Testis (tissue), 3 donors: ENCODE results near the gene FRMD7. TPM values are rescaled to one million over a fixed set of nuclear protein-coding genes. Genes with fewer than 3 reads are reported as not detected.

Experiments used
- DNase-seq: peaks from one replicate; pipeline ENCODE4 v3.0.0-alpha.2; 2019
- H3K27ac ChIP-seq, 2 donors: fragments of 200-600 bp; sonication (generic); one replicate each; pipeline ENCODE4 v1.5.1; 2019
- H3K27me3 ChIP-seq: fragments of 200-600 bp; sonication (generic); one replicate; pipeline ENCODE4 v1.5.1; 2019
- H3K36me3 ChIP-seq: fragments of 200-600 bp; sonication (generic); one replicate; pipeline ENCODE4 v1.5.1; 2017; ENCODE audit warnings: low read depth; ENCODE audit errors: missing control alignments
- H3K4me1 ChIP-seq: fragments of 200-600 bp; sonication (generic); one replicate; pipeline ENCODE4 v1.5.1; 2019
- H3K4me3 ChIP-seq, 2 donors: fragments of 200-600 bp; sonication (generic); one replicate each; pipeline ENCODE4 v1.5.1; 2017 to 2019
- H3K9me3 ChIP-seq: fragments of 200-600 bp; sonication (generic); one replicate; pipeline ENCODE4 v1.5.1; 2017
- POLR2A ChIP-seq: fragments of 450-650 bp; IDR thresholded peaks from one replicate; pipeline ENCODE4 v1.6.1; 2017; ENCODE audit warnings: antibody characterized with exemption, mild to moderate bottlenecking, moderate library complexity
- WGBS, 2 donors: methylation state at CpG; one replicate each; pipeline ENCODE4 v1.1.5; 2018; 5-methylcytosine and 5-hydroxymethylcytosine counted together
- intact Hi-C: fragments of 100-400 bp; cut with DNase I; formaldehyde crosslinking; loops from one replicate; pipeline ENCODE4 v1.15.1; 2023; ENCODE audit warnings: low total_unique reads
- polyA plus RNA-seq: library from polyadenylated mRNA; stranded (reverse); fragments of 350-450 nt; fragmentation: Illumina TruSeq; extraction: RNeasy Lipid Tissue Mini Kit (QIAGEN cat#74804); gene quantifications from one replicate; pipeline ENCODE4 v1.2.3, GENCODE V29; 2014; ENCODE audit warnings: low read depth, low replicate concordance; ENCODE audit not compliant: insufficient read depth
- total RNA-seq, 2 donors: library from RNA; depleted of rRNA; stranded (reverse); fragments of >200 nt; gene quantifications; one replicate each; pipeline ENCODE4 v1.2.3, GENCODE V29; 2016
- TF ChIP-seq, protein P1 (sequence below), 3 experiments: fragments of 450-650 bp in 2 of 3; fragments of 200-600 bp in 1 of 3; sonication (generic) in 1 of 3; IDR thresholded peaks; one replicate each; pipeline ENCODE4 v1.5.1; 2016 to 2019; ENCODE audit warnings: antibody characterized with exemption in 3 of 3, mild to moderate bottlenecking in 2 of 3, moderate library complexity in 1 of 3

The FRMD7 gene
- total and polyA plus RNA-seq, 3 donors from 2014 or later: 0.06 to 0.11 TPM; not detected in 1

- H3K4me3 ChIP-seq: no peak overlapping the region
- 79 to 83% methylated on average over 5 of the region's 5 CpGs for WGBS, 2 donors
- no peaks in the 10 kb centered on the region for H3K27me3 ChIP-seq
- H3K36me3 ChIP-seq: no peaks in the 10 kb centered on the region
- DNase-seq: no peak
- H3K27ac ChIP-seq: no peak overlapping the region
- no peaks in the 10 kb centered on the region for H3K9me3 ChIP-seq
- no peak for TF ChIP-seq POLR2A
- TF ChIP-seq, protein P1, sequence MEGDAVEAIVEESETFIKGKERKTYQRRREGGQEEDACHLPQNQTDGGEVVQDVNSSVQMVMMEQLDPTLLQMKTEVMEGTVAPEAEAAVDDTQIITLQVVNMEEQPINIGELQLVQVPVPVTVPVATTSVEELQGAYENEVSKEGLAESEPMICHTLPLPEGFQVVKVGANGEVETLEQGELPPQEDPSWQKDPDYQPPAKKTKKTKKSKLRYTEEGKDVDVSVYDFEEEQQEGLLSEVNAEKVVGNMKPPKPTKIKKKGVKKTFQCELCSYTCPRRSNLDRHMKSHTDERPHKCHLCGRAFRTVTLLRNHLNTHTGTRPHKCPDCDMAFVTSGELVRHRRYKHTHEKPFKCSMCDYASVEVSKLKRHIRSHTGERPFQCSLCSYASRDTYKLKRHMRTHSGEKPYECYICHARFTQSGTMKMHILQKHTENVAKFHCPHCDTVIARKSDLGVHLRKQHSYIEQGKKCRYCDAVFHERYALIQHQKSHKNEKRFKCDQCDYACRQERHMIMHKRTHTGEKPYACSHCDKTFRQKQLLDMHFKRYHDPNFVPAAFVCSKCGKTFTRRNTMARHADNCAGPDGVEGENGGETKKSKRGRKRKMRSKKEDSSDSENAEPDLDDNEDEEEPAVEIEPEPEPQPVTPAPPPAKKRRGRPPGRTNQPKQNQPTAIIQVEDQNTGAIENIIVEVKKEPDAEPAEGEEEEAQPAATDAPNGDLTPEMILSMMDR (IDR thresholded peaks at IDR 0.05): no peak
- no peaks in the 10 kb centered on the region for H3K4me1 ChIP-seq
- intact Hi-C loops: no loop called here
Measured at GRCh38 chrX:132037479-132037993, 90.3 kb downstream of the FRMD7 start.

DNA sequence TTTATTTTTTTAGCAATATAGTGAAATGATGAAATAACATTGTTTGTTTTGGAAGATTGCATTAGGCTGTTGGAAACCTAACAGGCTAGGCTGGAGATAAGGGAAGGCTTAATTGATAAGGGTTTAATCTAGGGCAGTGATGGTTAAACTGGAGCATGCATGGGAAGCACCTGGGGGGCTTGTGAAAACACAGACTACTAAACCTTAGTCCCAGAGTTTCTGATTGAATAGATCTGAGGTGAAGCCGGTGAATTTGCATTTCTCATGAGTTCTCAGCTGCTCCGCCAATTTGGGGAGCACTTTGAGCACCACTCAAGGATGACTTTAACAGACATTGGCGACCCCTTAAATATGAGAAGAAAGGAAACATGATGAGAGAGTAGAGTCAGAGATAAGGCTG is 93.2 kb downstream of the FRMD7 start:
- TF ChIP-seq, protein P1 (IDR thresholded peaks at IDR 0.05): no peak
- TF ChIP-seq POLR2A: no peak
- Histone ChIP-seq H3K4me1 (no peaks in the 10 kb centered on the region), H3K9me3 (no peaks in the 10 kb centered on the region), H3K36me3 (no peaks in the 10 kb centered on the region), H3K27ac (no peak overlapping the region), H3K4me3 (no peak overlapping the region), H3K27me3 (no peaks in the 10 kb centered on the region)
- DNase-seq: no peak
- 70 to 82% methylated on average over 3 of the region's 3 CpGs for WGBS, 2 donors
- intact Hi-C loops: no loop called here

- DNase-seq: no peak
- intact Hi-C loops: no loop called here
- Histone ChIP-seq H3K27ac (no peak overlapping the region), H3K9me3 (no peaks in the 10 kb centered on the region), H3K27me3 (no peaks in the 10 kb centered on the region), H3K4me1 (no peaks in the 10 kb centered on the region), H3K4me3 (no peak overlapping the region), H3K36me3 (no peaks in the 10 kb centered on the region)
- TF ChIP-seq, protein P1 (IDR thresholded peaks at IDR 0.05): no peak
- TF ChIP-seq POLR2A: no peak
- 85 to 91% methylated on average over 3 of the region's 3 CpGs for WGBS, 2 donors
Measured at GRCh38 chrX:132033166-132033565, 94.7 kb downstream of the FRMD7 start.

DNA sequence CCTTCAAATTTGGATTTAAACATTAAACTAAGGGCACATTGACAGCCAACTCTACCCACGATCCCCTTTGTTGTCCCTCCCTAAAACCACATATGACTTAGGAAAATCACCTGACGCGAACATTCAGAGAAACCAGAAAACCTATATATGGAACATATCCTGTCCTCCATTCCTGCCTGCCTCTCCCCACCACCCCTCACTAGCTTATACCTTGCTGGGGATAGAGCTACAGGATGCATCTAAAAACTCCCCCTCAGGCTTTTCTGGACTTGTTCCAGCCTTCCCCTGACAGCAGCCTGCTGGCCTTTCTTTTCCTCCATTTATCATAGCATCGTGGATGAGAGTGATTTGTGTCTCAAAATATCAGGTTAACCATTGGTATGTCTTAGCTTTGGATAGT is 96.0 kb downstream of the FRMD7 start:
- 83 to 85% methylated on average over 4 of the region's 4 CpGs for WGBS, 2 donors
- no peak for DNase-seq
- H3K4me1 ChIP-seq: no peaks in the 10 kb centered on the region
- H3K27me3 ChIP-seq: no peaks in the 10 kb centered on the region
- H3K27ac ChIP-seq: no peak overlapping the region
- TF ChIP-seq, protein P1 (IDR thresholded peaks at IDR 0.05): no peak
- TF ChIP-seq POLR2A: no peak
- H3K4me3 ChIP-seq: no peak overlapping the region
- no peaks in the 10 kb centered on the region for H3K9me3 ChIP-seq
- intact Hi-C loops: no loop called here
- H3K36me3 ChIP-seq: no peaks in the 10 kb centered on the region

- DNase-seq: no peak
- TF ChIP-seq POLR2A: no peak
- TF ChIP-seq, protein P1 (IDR thresholded peaks at IDR 0.05): no peak
Measured at GRCh38 chrX:132030264-132030663, 97.6 kb downstream of the FRMD7 start.

More at GRCh38 chrX:132030264-132030663, 97.6 kb downstream of the FRMD7 start:
- no peaks in the 10 kb centered on the region for H3K27me3 ChIP-seq
- H3K9me3 ChIP-seq: no peaks in the 10 kb centered on the region
- no peaks in the 10 kb centered on the region for H3K4me1 ChIP-seq
- H3K27ac ChIP-seq: no peak overlapping the region
- H3K4me3 ChIP-seq: no peak overlapping the region
- H3K36me3 ChIP-seq: no peaks in the 10 kb centered on the region
- intact Hi-C loops: no loop called here
